Measurements from ENCODE around the gene MICU2.
A peak's percentile ranks its signal among the peaks of the same experiment; 100 is the strongest.

- peak; percentile 71 to 93 (median 92) for TF ChIP-seq POLR2AphosphoS5 (IDR thresholded peaks at IDR 0.05)
- TF ChIP-seq CTCF (IDR thresholded peaks at IDR 0.05), result peak in 2 of 7 experiments; percentile 14 to 50
Measured at GRCh38 chr13:21603531-21604448, at the start of gene MICU2.
